Measurements from ENCODE around the gene B4GALT6.

Gene B4GALT6

GRCh38 chr18:31591628-31592027 is 92.8 kb downstream of the B4GALT6 start, which contains the start of gene TTR:
Gene TTR, plus strand, starts transcription at chr18:31591877. Its CDS starts 26 bp downstream, at chr18:31591903.
- DNase-seq (ENCODE audit: low read depth), result no peak

- DNase-seq (ENCODE audit: low read depth), result no peak
Measured at GRCh38 chr18:31591113-31591512, 93.3 kb downstream of the B4GALT6 start.

DNA sequence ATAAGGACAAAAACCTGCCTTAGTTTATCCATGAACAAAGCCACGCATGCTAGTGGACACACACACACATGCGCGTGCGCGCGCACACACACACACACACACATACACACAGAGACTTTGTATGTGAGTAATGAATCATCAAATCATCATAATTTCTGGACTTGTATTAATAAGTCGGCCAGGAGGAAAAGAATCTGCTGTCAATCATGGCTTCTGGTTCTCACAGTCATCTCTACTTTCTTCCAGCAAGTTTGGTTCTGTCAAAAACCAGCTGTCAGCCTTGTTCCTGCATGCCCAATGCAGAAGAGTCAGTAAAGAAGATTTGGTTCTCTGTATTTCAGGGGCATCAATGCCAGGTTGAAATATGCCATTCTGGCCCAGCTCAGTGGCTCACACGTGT is 93.8 kb downstream of the B4GALT6 start:
- DNase-seq (ENCODE audit: low read depth), result no peak

DNA sequence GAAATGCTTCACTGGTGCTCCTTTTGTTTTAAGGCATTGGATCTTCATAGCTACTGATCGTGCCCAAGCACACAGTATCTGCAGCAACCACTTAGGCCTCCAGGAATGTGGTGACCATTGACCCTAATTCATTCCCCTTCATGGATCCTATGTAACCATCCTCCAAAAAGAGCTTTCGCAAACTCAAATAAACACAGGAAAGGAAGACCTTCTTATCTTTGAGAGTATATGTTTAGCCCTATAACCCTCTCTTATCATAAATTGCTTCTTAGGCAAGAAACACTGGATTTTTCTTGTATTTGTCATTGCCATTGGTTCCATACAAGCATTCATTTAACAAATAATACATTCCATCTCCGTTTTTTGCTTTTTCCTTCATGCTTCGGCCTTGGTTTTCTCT is 96.9 kb downstream of the B4GALT6 start:
- no peak for DNase-seq (ENCODE audit: low read depth)

DNA sequence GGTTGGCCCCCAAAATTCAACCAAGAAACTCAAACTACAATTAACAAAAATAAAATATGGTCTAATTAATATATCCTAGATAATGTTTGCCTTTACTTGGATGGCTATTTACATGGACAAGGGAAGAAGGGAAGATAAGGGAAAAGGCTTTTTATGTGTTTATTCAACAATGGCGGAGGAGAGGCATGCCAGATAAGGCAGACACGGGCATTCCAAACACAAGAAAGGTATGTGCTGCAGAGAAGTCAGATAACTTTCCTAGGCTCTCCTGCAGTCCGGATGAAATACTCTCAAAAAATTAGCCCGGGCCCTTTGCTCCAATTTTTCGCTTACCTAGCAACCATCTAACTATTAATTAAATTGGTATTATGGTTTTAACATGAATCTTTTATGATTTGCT is 97.8 kb downstream of the B4GALT6 start:
- DNase-seq (ENCODE audit: low read depth), result no peak

DNA sequence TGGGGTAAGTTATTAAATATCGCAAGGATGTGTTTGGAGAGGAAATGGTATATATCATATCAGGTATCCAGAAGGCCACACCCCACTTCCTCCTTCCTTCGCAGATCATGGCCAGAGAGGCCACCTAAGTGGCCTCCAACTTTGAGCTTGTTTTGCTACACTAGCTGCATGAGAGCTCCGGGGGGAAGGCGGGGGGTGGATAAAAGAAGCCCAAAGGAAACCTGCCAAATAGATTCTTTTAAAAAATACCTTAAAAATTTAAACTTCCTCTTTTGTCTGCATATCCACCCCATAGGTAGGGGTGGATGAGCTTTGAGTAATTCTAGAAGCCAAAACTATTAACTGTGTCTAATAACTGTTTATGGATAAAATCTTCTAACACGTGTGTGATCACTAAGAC is 98.4 kb downstream of the B4GALT6 start:
- DNase-seq (ENCODE audit: low read depth), result no peak

DNA sequence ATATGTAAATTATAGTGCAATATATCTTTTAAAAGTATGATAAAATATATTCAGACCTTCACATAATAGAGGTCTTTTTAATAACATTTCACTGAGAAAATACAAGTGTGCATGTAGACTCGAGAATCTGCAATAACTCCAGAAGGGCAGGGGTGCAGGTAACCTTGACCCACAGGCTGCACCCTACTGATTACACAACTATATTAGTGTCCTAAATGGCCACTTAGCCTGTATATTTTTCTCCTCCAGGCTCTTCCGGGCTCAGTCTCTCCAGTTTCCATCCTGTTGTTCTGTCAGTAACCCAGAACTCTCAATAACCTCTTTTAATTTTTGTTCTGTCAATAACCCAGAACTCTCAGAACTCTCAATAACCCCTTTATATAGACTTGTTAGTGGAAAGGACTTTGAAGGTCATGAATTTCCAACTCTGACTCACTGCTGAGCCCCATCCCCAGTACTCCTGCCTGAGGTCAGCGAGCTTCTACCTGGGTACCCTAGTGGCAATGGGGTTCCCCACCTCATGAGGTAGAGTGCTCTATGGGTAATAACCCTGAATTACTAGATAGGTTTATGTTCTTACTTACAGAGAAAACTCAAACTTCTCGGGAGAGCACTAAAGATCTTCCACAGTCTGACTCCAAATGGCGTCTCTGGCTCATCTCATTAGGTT is 101.1 kb downstream of the B4GALT6 start:
- no peak for DNase-seq (ENCODE audit: low read depth)

- no peak for DNase-seq (ENCODE audit: low read depth)
Measured at GRCh38 chr18:31581498-31582197, 102.7 kb downstream of the B4GALT6 start.

DNA sequence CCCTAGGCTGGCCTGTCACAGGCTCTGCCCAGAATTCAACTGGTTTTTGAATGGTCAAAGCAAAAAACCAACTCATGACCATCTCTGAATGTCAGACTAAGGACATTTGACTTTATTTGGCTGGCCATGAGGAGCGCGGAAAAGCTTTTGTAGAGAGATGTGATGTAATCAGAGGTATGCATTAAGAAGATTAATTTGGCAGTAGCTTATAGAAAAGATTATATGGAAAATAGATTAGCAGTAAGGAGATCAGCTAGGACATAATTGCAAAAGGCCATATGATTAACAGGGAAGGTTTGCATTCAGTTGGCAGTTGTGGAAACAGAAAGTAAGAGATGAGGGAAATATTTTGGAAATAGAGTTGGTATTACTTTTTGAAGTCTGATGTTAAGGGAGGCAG is 105.0 kb downstream of the B4GALT6 start:
- DNase-seq (ENCODE audit: low read depth), result no peak

GRCh38 chr18:31578126-31578525 is 106.3 kb downstream of the B4GALT6 start:
- no peak for DNase-seq (ENCODE audit: low read depth)

- DNase-seq (ENCODE audit: low read depth), result no peak
Measured at GRCh38 chr18:31577195-31577594, 107.2 kb downstream of the B4GALT6 start.

DNA sequence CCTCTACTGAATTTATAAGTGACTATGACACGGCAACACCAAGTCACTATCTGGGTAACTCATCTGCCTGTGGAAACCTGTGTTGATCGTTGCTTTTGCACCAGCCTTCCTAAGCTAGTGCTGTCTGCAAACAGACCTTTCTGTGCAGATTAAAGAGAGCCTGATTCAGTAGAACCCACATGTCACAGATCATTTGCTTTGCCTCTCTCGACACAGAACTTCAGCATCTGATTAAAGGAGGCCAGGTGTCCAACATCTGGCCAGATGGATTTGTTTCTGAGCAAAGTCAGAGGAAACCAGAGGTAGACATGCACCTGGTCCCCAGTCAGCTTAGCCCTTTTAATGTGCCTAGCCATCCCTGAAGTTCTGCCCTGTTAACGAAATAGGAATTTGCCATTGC is 107.7 kb downstream of the B4GALT6 start:
- DNase-seq (ENCODE audit: low read depth), result no peak

DNA sequence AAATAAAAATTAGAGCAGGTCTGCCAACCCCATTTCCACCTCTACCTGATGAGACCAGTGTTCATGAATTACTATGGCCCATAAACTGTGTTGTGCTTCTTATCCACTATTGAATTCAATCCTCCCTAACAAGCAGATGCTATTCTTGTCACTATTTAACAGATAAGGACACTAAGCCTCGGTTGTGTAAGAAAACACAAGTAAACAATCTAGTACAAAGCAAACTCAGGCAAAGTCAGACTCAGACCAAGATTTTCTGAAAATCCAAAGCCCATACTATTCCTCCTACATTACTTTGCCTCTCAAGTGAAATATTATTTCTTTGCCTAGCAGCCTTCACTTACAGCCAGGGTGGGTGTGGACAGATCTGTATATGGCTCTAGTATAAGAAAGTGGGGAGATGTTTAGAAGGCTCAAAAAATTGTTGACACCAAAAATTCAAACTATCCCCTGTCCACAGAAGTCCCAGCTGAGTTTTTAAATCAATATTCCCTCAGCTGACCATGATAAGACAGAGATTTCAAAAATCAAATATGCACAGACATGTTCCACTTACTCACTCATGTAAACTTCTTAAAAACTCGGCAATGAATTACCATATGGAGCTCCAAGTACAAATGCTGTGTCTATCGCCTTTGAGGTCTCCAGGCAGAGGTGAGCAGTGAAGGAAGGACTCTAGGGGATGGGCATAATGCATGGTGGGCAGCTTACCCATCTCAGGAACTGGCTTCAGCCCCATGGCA is 108.7 kb downstream of the B4GALT6 start:
- DNase-seq (ENCODE audit: low read depth), result no peak

GRCh38 chr18:31574359-31574758 is 110.0 kb downstream of the B4GALT6 start:
- DNase-seq (ENCODE audit: low read depth), result no peak

Measured in HS-27A (cell line).